PC-3 (cell line): Measurements from ENCODE around the gene ZSCAN5A. TPM values are rescaled to one million over a fixed set of nuclear protein-coding genes. Genes with fewer than 3 reads are reported as not detected.

Source experiments
- ATAC-seq: fragments of 200-7000 bp; cut with Tn5 transposase; 2 replicates; pipeline ENCODE4 v1.9.1; 2020; ENCODE audit warnings: mild to moderate bottlenecking, moderate library complexity
- BruUV-seq: library from RNA; stranded (reverse); fragments of 400-500 nt; replicated peaks from 2 replicates; lab custom pipeline; 2021; lab: Mats Ljungman, UMichigan
- CTCF ChIA-PET: fragments of 300-600 bp; sonication (Branson Sonifier 250); formaldehyde crosslinking; loops from one replicate; lab custom pipeline; 2022; ENCODE audit warnings: antibody characterized with exemption; lab: Charles Lee
- POLR2A ChIA-PET: fragments of 300-600 bp; sonication (Branson Sonifier 250); formaldehyde crosslinking; loops from one replicate; lab custom pipeline; 2022; ENCODE audit warnings: antibody characterized with exemption; ENCODE audit not compliant: unreplicated experiment; lab: Charles Lee
- DNase-seq: peaks from one replicate; pipeline ENCODE4 v3.0.0-alpha.2; 2015
- H2AFZ ChIP-seq: fragments of 300-600 bp; sonication (generic); 2 replicates; pipeline ENCODE4 v1.6.0; 2016; ENCODE audit warnings: antibody characterized with exemption, low read length
- H3F3A ChIP-seq: fragments of 300-600 bp; sonication (generic); one replicate; pipeline ENCODE4 v1.6.0; 2017; ENCODE audit warnings: antibody characterized with exemption, low read length, control low read depth, mild to moderate bottlenecking; ENCODE audit not compliant: unreplicated experiment
- H3K27ac ChIP-seq: fragments of 300-600 bp; sonication (generic); 2 replicates; pipeline ENCODE4 v1.5.1; 2016; ENCODE audit warnings: mild to moderate bottlenecking, low read length
- H3K27me3 ChIP-seq: fragments of 300-600 bp; sonication (generic); 2 replicates; pipeline ENCODE4 v1.6.1; 2016; ENCODE audit warnings: low read length, mixed read lengths
- H3K36me3 ChIP-seq: fragments of 300-600 bp; sonication (generic); 2 replicates; pipeline ENCODE4 v1.6.1; 2016; ENCODE audit warnings: low read depth, mixed run types, low read length, mixed read lengths
- H3K4me1 ChIP-seq: fragments of 300-600 bp; sonication (generic); 2 replicates; pipeline ENCODE4 v1.5.1; 2016; ENCODE audit warnings: low read length; ENCODE audit not compliant: insufficient read depth
- H3K4me2 ChIP-seq: fragments of 300-600 bp; sonication (generic); 2 replicates; pipeline ENCODE4 v1.6.0; 2016; ENCODE audit warnings: low read length
- H3K4me3 ChIP-seq: fragments of 300-600 bp; sonication (generic); 2 replicates; pipeline ENCODE4 v1.5.1; 2016; ENCODE audit warnings: mild to moderate bottlenecking, low read length, mixed read lengths
- H3K79me2 ChIP-seq: fragments of 300-600 bp; sonication (generic); 2 replicates; pipeline ENCODE4 v1.6.1; 2017; ENCODE audit warnings: low read length, mixed read lengths
- H3K9ac ChIP-seq: fragments of 300-600 bp; sonication (generic); 2 replicates; pipeline ENCODE4 v1.6.0; 2016; ENCODE audit warnings: mild to moderate bottlenecking, low read length
- H3K9me2 ChIP-seq: fragments of 300-600 bp; sonication (generic); replicated peaks from 2 replicates; pipeline ENCODE4 v1.6.1; 2016; ENCODE audit warnings: mixed run types, low read length, mixed read lengths
- H3K9me3 ChIP-seq: fragments of 300-600 bp; sonication (generic); 2 replicates; pipeline ENCODE4 v1.6.1; 2016; ENCODE audit warnings: low read length, mixed read lengths
- H4K20me1 ChIP-seq: fragments of 300-600 bp; sonication (generic); 2 replicates; pipeline ENCODE4 v1.6.1; 2016; ENCODE audit warnings: low read length, mixed read lengths
- EZH2 ChIP-seq: fragments of 300-600 bp; sonication (generic); IDR thresholded peaks from one replicate; pipeline ENCODE4 v1.6.1; 2017; ENCODE audit warnings: antibody characterized with exemption, mild to moderate bottlenecking, low read length; ENCODE audit not compliant: unreplicated experiment
- EZH2phosphoT487 ChIP-seq: fragments of 300-600 bp; sonication (generic); IDR thresholded peaks from 2 replicates; pipeline ENCODE4 v1.6.1; 2018; ENCODE audit warnings: mild to moderate bottlenecking, antibody characterized with exemption, low read length, borderline replicate concordance
- intact Hi-C: fragments of 100-400 bp; cut with micrococcal nuclease; formaldehyde crosslinking; loops from 2 replicates; pipeline ENCODE4 v1.9.0; 2023
- total RNA-seq: library from RNA; depleted of rRNA; stranded (reverse); fragments of >200 nt; gene quantifications from 2 replicates; pipeline ENCODE4 v1.2.3, GENCODE V29; 2014; rRNA removed
- TF ChIP-seq, protein P1 (sequence below): fragments of 300-600 bp; sonication (generic); conservative IDR thresholded peaks from 2 replicates; pipeline ENCODE4 v1.5.1; 2017; ENCODE audit warnings: antibody characterized with exemption, low read depth, mild to moderate bottlenecking, low read length

ZSCAN5A gene
- total RNA-seq, 1 experiment from 2014 or later: 23.7 TPM

DNA sequence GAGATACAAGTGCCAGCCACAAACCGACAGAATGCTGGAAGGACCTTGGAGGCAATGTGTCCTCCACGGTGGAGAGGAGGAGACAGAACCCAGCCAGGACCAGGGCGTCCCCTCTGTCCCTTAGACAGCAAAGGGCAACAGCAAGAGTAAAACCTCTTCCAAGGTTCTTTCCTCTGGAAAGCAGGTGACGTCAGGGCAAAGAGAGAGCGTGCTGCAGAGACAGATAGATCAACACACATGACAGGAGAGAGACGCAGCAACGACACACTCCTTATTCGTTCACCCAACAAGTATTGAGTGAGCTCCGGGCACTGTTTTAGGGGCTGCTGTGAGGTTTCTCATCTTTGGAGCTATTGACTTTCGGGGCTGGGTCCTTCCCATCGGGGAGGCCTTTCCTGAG lies 140.1 kb downstream of the ZSCAN5A start:
- Histone ChIP-seq H3K4me1 (peaks cover 9% of the 10 kb centered on the region), H3K27ac (no peak overlapping the region), H3K4me2 (no peak overlapping the region), H3K9ac (no peak overlapping the region), H3K9me3 (no peaks in the 10 kb centered on the region), H3F3A (no peaks in the 10 kb centered on the region), H2AFZ (no peak overlapping the region), H4K20me1 (no peaks in the 10 kb centered on the region), H3K79me2 (no peaks in the 10 kb centered on the region), H3K36me3 (no peaks in the 10 kb centered on the region), H3K4me3 (no peak overlapping the region), H3K27me3 (peaks cover 8% of the 10 kb centered on the region), H3K9me2 (no peaks in the 10 kb centered on the region)
- no peak for TF ChIP-seq EZH2phosphoT487
- TF ChIP-seq, protein P1, sequence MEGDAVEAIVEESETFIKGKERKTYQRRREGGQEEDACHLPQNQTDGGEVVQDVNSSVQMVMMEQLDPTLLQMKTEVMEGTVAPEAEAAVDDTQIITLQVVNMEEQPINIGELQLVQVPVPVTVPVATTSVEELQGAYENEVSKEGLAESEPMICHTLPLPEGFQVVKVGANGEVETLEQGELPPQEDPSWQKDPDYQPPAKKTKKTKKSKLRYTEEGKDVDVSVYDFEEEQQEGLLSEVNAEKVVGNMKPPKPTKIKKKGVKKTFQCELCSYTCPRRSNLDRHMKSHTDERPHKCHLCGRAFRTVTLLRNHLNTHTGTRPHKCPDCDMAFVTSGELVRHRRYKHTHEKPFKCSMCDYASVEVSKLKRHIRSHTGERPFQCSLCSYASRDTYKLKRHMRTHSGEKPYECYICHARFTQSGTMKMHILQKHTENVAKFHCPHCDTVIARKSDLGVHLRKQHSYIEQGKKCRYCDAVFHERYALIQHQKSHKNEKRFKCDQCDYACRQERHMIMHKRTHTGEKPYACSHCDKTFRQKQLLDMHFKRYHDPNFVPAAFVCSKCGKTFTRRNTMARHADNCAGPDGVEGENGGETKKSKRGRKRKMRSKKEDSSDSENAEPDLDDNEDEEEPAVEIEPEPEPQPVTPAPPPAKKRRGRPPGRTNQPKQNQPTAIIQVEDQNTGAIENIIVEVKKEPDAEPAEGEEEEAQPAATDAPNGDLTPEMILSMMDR: no peak
- TF ChIP-seq EZH2: no peak
- DNase-seq: no peak
- ChIA-PET CTCF (no interaction called here), POLR2A (interaction anchor here (0.5 kb wide), 1 partner anchor 79 kb away, joined by 6 read pairs; no protein-coding TSS in a partner anchor)
- no TSS peak for BruUV-seq
- ATAC-seq: no peak
- intact Hi-C loops: no loop called here

DNA sequence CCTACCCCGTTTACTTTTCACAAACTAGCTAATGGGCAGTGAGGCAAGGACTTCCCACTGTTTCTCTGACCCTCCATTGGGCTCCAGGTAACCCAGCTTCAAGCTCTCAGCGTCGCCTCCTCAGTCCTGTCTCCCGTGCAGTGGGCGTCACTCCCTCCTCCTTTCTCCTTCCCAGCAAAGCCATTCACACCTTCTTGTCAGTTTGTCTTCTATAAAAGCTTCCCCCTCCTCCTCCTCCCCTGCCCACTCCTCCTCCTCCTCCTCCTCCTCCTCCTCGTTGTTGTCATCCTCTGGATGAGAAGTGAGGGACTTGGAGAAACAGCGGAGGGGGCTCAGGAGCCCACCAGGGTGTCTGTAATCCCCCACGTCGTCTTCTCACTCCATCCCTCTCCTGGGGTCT lies 140.6 kb downstream of the ZSCAN5A start:
- Histone ChIP-seq H3K9me3 (no peaks in the 10 kb centered on the region), H3K27ac (no peak overlapping the region), H3K4me1 (peaks cover 9% of the 10 kb centered on the region), H4K20me1 (no peaks in the 10 kb centered on the region), H3K36me3 (no peaks in the 10 kb centered on the region), H3K9ac (no peak overlapping the region), H3K4me2 (no peak overlapping the region), H3F3A (no peaks in the 10 kb centered on the region), H3K79me2 (no peaks in the 10 kb centered on the region), H3K27me3 (peaks cover 8% of the 10 kb centered on the region), H3K4me3 (no peak overlapping the region), H2AFZ (no peak overlapping the region), H3K9me2 (no peaks in the 10 kb centered on the region)
- intact Hi-C loops: no loop called here
- no peak for ATAC-seq
- DNase-seq: no peak
- no TSS peak for BruUV-seq
- TF ChIP-seq, protein P1: no peak
- TF ChIP-seq EZH2 (no peak), EZH2phosphoT487 (no peak)
- CTCF ChIA-PET: interaction anchor here (0.7 kb wide), 1 partner anchor 97 kb away, joined by 4 read pairs; no protein-coding TSS in a partner anchor
- POLR2A ChIA-PET: no interaction called here

Other genes with a start within 250 kb of the ZSCAN5A start
- 111 and 185 TPM in 2 replicates for gene ZNF787, start 193.5 kb downstream of the ZSCAN5A start, total RNA-seq
- gene ZNF444, start 173.6 kb downstream of the ZSCAN5A start, total RNA-seq: 40.0 and 65.0 TPM in 2 replicates
- not detected in 2 replicates for gene GALP, start 138.8 kb downstream of the ZSCAN5A start, total RNA-seq
- not detected in 2 replicates for gene ZSCAN5B, start 117.1 kb downstream of the ZSCAN5A start, total RNA-seq
- gene ZSCAN5C, start 112.6 kb downstream of the ZSCAN5A start, total RNA-seq: not detected in 2 replicates
- gene EDDM13, start 42.1 kb downstream of the ZSCAN5A start, total RNA-seq: not detected in 2 replicates
- not detected in 2 replicates for gene ZNF582, start 78.7 kb upstream of the ZSCAN5A start, total RNA-seq
- gene ZNF583, start 89.5 kb upstream of the ZSCAN5A start, total RNA-seq: 0.11 TPM in 1 of 2 replicates, not detected in the other
- gene ZNF667, start 162.5 kb upstream of the ZSCAN5A start, total RNA-seq: 2.5 and 3.2 TPM in 2 replicates
- gene ZNF471, start 193.0 kb upstream of the ZSCAN5A start, total RNA-seq: 0.07 and 0.23 TPM in 2 replicates
- 0.58 and 2.2 TPM in 2 replicates for gene ZFP28, start 224.1 kb upstream of the ZSCAN5A start, total RNA-seq